Fibroblast of lung (primary cell): Measurements from ENCODE around the gene DCXR. TPM values are rescaled to one million over a fixed set of nuclear protein-coding genes. Genes with fewer than 3 reads are reported as not detected.
A peak's percentile ranks its signal among the peaks of the same experiment; 100 is the strongest.

Experiments used
- DNase-seq, 2 donors: peaks; one replicate each; pipeline versions ENCODE4 v3.0.0 to v3.0.0-alpha.2; 2010; ENCODE audit warnings: low read depth in 2 of 2
- H2AFZ ChIP-seq: 2 replicates; pipeline ENCODE4 v1.5.1; 2012; ENCODE audit warnings: low read length, control low read depth, inconsistent platforms
- H3K27ac ChIP-seq: 2 replicates; pipeline ENCODE4 v1.5.1; 2011; ENCODE audit warnings: low read length, control low read depth; ENCODE audit not compliant: insufficient read depth
- H3K27me3 ChIP-seq: 2 replicates; pipeline ENCODE4 v1.5.1; 2011; ENCODE audit warnings: mild to moderate bottlenecking, low read length; ENCODE audit not compliant: control insufficient read depth, insufficient read depth
- H3K36me3 ChIP-seq: 2 replicates; pipeline ENCODE4 v1.5.1; 2011; ENCODE audit warnings: low read length; ENCODE audit not compliant: control insufficient read depth, insufficient read depth
- H3K4me1 ChIP-seq: 2 replicates; pipeline ENCODE4 v1.5.1; 2011; ENCODE audit warnings: low read length; ENCODE audit not compliant: control insufficient read depth, insufficient read depth; ENCODE audit errors: extremely low read depth
- H3K4me2 ChIP-seq: 2 replicates; pipeline ENCODE4 v1.5.1; 2011; ENCODE audit warnings: low read length, control low read depth; ENCODE audit not compliant: insufficient read depth; ENCODE audit errors: extremely low read depth
- H3K4me3 ChIP-seq, 4 experiments: fragments of 200-600 bp in 1 of 4; sonication (generic) in 1 of 4; replicated peaks in 1 of 4; 2 replicates each; pipeline ENCODE4 v1.5.1; 2011 to 2016; ENCODE audit warnings: low read length in 4 of 4, low read depth in 3 of 4, mild to moderate bottlenecking in 3 of 4, control low read depth in 2 of 4, inconsistent platforms in 1 of 4, mixed read lengths in 1 of 4; ENCODE audit not compliant: insufficient read depth in 1 of 4; ENCODE audit errors: control extremely low read depth in 1 of 4
- H3K79me2 ChIP-seq: 2 replicates; pipeline ENCODE4 v1.5.1; 2012; ENCODE audit warnings: mild to moderate bottlenecking, low read length, inconsistent platforms; ENCODE audit not compliant: control insufficient read depth, insufficient read depth
- H3K9ac ChIP-seq: 2 replicates; pipeline ENCODE4 v1.5.1; 2011; ENCODE audit warnings: mild to moderate bottlenecking, low read length, control low read depth; ENCODE audit not compliant: insufficient read depth
- H3K9me3 ChIP-seq: 2 replicates; pipeline ENCODE4 v1.5.1; 2012; ENCODE audit warnings: low read depth, low read length; ENCODE audit not compliant: control insufficient read depth, insufficient read depth
- H4K20me1 ChIP-seq: 2 replicates; pipeline ENCODE4 v1.5.1; 2011; ENCODE audit warnings: low read length; ENCODE audit not compliant: control insufficient read depth, insufficient read depth; ENCODE audit errors: extremely low read depth
- CTCF ChIP-seq, 2 donors: IDR thresholded peaks in 1 of 2; conservative IDR thresholded peaks in 1 of 2; 1 replicate in 1 of 2; 2 replicates in 1 of 2; pipeline ENCODE4 v1.5.1; 2011 to 2012; ENCODE audit warnings: low read length in 2 of 2, control low read depth in 1 of 2, inconsistent platforms in 1 of 2, low read depth in 1 of 2, mild to moderate bottlenecking in 1 of 2
- EZH2 ChIP-seq: IDR thresholded peaks from 2 replicates; pipeline ENCODE4 v1.5.1; 2012; ENCODE audit warnings: low read length, control low read depth, mild to moderate bottlenecking; ENCODE audit errors: missing control alignments
- polyA plus RNA-seq, 2 donors: library from polyadenylated mRNA; depleted of rRNA in 1 of 2; stranded (reverse) in 1 of 2; unstranded in 1 of 2; fragments of >200 nt; gene quantifications; 2 replicates each; pipeline ENCODE4 v1.2.1, GENCODE V29; 2011 to 2012; ENCODE audit warnings: missing spikeins in 1 of 2
- total RNA-seq: library from RNA; depleted of rRNA; stranded (reverse); fragments of >200 nt; gene quantifications from 2 replicates; pipeline ENCODE4 v1.2.1, GENCODE V29; 2014

The DCXR gene
- total and polyA plus RNA-seq, 2 donors (not counting 1 experiment from before 2014, with no cell fraction given) = 34.8 to 43.6 TPM

GRCh38 chr17:82003411-82004381 lies 33.8 kb downstream of the DCXR start:
- no peaks in the 10 kb centered on the region for H3K79me2 ChIP-seq
- peaks cover 30% of the 10 kb centered on the region for H3K4me1 ChIP-seq
- H3K27me3 ChIP-seq = no peaks in the 10 kb centered on the region
- H3K4me3 ChIP-seq = no peak overlapping the region
- H4K20me1 ChIP-seq = no peaks in the 10 kb centered on the region
- no peaks in the 10 kb centered on the region for H3K9me3 ChIP-seq
- peak overlapping the region; percentile 57 for H3K4me2 ChIP-seq
- no peak overlapping the region for H2AFZ ChIP-seq
- H3K9ac ChIP-seq = no peak overlapping the region
- no peaks in the 10 kb centered on the region for H3K36me3 ChIP-seq
- TF ChIP-seq EZH2 (no peak), CTCF (conservative IDR thresholded peaks at IDR 0.05 in 1 of 2, IDR thresholded peaks at IDR 0.05 in 1 of 2; ENCODE audit: low read depth in 1 of 2, low read length in 2 of 2) (no peak)
- DNase-seq = peak; percentile 89 to 96
- peak overlapping the region; percentile 66 for H3K27ac ChIP-seq

DNA sequence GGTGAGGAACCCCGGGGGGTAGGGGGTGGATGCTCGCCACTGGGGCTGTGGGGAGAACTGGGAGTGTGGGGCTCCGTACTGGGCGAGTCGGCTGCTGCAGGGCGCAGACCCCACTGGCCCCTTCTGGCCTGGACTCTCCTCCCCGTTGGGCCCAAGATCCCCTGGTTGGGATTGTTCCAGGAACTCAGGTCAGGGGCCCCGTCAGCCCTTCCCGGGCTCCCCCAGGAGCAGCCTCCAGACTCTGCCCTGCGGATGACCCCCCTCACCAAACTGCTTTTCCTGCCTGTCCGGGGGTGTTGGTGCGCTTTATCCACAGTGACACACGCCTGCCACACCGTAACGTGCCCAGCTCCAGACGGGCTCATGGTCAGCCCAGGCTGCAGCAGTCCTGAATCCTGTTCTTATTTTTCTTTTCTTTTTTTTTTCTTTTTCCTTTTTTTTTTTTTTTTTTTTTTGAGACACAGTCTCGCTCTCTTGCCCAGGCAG lies 35.9 kb downstream of the DCXR start:
- no peaks in the 10 kb centered on the region for H3K9me3 ChIP-seq
- no peaks in the 10 kb centered on the region for H3K79me2 ChIP-seq
- H2AFZ ChIP-seq = no peak overlapping the region
- H3K27me3 ChIP-seq = no peaks in the 10 kb centered on the region
- no peak for TF ChIP-seq EZH2
- no peak for TF ChIP-seq CTCF (conservative IDR thresholded peaks at IDR 0.05 in 1 of 2, IDR thresholded peaks at IDR 0.05 in 1 of 2; ENCODE audit: low read depth in 1 of 2, low read length in 2 of 2)
- H3K4me1 ChIP-seq = peaks cover 27% of the 10 kb centered on the region
- no peak for DNase-seq
- no peak overlapping the region for H3K9ac ChIP-seq
- no peak overlapping the region for H3K27ac ChIP-seq
- H4K20me1 ChIP-seq = no peaks in the 10 kb centered on the region
- H3K4me3 ChIP-seq = no peak overlapping the region
- peaks cover 2% of the 10 kb centered on the region for H3K36me3 ChIP-seq
- no peak overlapping the region for H3K4me2 ChIP-seq

- Histone ChIP-seq H2AFZ (no peak overlapping the region), H3K9ac (no peak overlapping the region), H3K79me2 (no peaks in the 10 kb centered on the region), H3K27ac (no peak overlapping the region), H3K4me3 (no peak overlapping the region), H3K36me3 (peaks cover 2% of the 10 kb centered on the region), H3K9me3 (no peaks in the 10 kb centered on the region), H3K4me1 (peaks cover 21% of the 10 kb centered on the region), H3K27me3 (no peaks in the 10 kb centered on the region), H3K4me2 (no peak overlapping the region), H4K20me1 (no peaks in the 10 kb centered on the region)
- no peak for DNase-seq
- no peak for TF ChIP-seq EZH2
- no peak for TF ChIP-seq CTCF (conservative IDR thresholded peaks at IDR 0.05 in 1 of 2, IDR thresholded peaks at IDR 0.05 in 1 of 2; ENCODE audit: low read depth in 1 of 2, low read length in 2 of 2)
Observed at GRCh38 chr17:82000803-82001570, 36.5 kb downstream of the DCXR start.
